ENCODE results near the gene MAML2.

Gene MAML2

GRCh38 chr11:96265220-96265737 lies 77.7 kb downstream of the MAML2 start:
- DNase-seq = no peak

GRCh38 chr11:96264364-96264763 lies 78.6 kb downstream of the MAML2 start:
- no peak for DNase-seq

GRCh38 chr11:96263238-96263763 lies 79.7 kb downstream of the MAML2 start:
- peak; percentile 83 for DNase-seq

- DNase-seq = no peak
Observed at GRCh38 chr11:96260532-96260931, 82.5 kb downstream of the MAML2 start.

GRCh38 chr11:96260067-96260511 lies 82.9 kb downstream of the MAML2 start:
- DNase-seq = no peak

- no peak for DNase-seq
Observed at GRCh38 chr11:96259134-96259830, 83.7 kb downstream of the MAML2 start.

GRCh38 chr11:96257972-96258934 lies 84.7 kb downstream of the MAML2 start:
- no peak for DNase-seq

- DNase-seq = no peak
Observed at GRCh38 chr11:96257036-96257435, 86.0 kb downstream of the MAML2 start.

- no peak for DNase-seq
Observed at GRCh38 chr11:96256215-96257011, 86.6 kb downstream of the MAML2 start.

GRCh38 chr11:96254854-96255253 lies 88.1 kb downstream of the MAML2 start:
- DNase-seq = no peak

GRCh38 chr11:96254087-96254486 lies 88.9 kb downstream of the MAML2 start:
- DNase-seq = no peak

GRCh38 chr11:96246718-96247552 lies 96.1 kb downstream of the MAML2 start:
- no peak for DNase-seq

- peak; percentile 48 for DNase-seq
Observed at GRCh38 chr11:96242971-96243647, 99.9 kb downstream of the MAML2 start.

- DNase-seq = no peak
Observed at GRCh38 chr11:96242191-96242847, 100.7 kb downstream of the MAML2 start.

- DNase-seq = no peak
Observed at GRCh38 chr11:96241331-96241841, 101.6 kb downstream of the MAML2 start.

- no peak for DNase-seq
Observed at GRCh38 chr11:96238563-96239135, 104.3 kb downstream of the MAML2 start.

GRCh38 chr11:96237766-96238266 lies 105.2 kb downstream of the MAML2 start:
- DNase-seq = no peak

GRCh38 chr11:96235751-96236150 lies 107.2 kb downstream of the MAML2 start:
- no peak for DNase-seq

GRCh38 chr11:96234866-96235441 lies 108.0 kb downstream of the MAML2 start:
- no peak for DNase-seq
